Right cardiac atrium (tissue), 5 donors: Measurements from ENCODE around the gene SDCCAG8. TPM values are rescaled to one million over a fixed set of nuclear protein-coding genes. Genes with fewer than 3 reads are reported as not detected.

ENCODE experiments used
- ATAC-seq, 2 donors: fragments of 200-7000 bp; cut with Tn5 transposase; one replicate each; pipeline versions ENCODE4 v1.8.0 to v1.9.1; 2020; ENCODE audit warnings: moderate library complexity in 2 of 2, mild to moderate bottlenecking in 1 of 2
- DNase-seq, 3 donors: peaks; one replicate each; pipeline ENCODE4 v3.0.0-alpha.2; 2020
- H3K27ac ChIP-seq: one replicate; pipeline ENCODE4 v1.5.1; 2013; ENCODE audit warnings: mild to moderate bottlenecking, low read length, control low read depth, moderate library complexity
- H3K27me3 ChIP-seq: one replicate; pipeline ENCODE4 v1.6.1; 2013; ENCODE audit not compliant: control insufficient read depth, insufficient read depth
- H3K4me1 ChIP-seq: one replicate; pipeline ENCODE4 v1.6.1; 2013; ENCODE audit warnings: low read length; ENCODE audit not compliant: control insufficient read depth, insufficient read depth
- H3K4me3 ChIP-seq: one replicate; pipeline ENCODE4 v1.5.1; 2013; ENCODE audit warnings: low read length, control low read depth
- H3K9me3 ChIP-seq: one replicate; pipeline ENCODE4 v1.6.1; 2013; ENCODE audit warnings: low read length; ENCODE audit not compliant: control insufficient read depth
- WGBS: extraction: QIAGEN DNeasy Blood & Tissue Kit; methylation state at CpG from one replicate; pipeline ENCODE4 v1.1.7; 2013; 5-methylcytosine and 5-hydroxymethylcytosine counted together
- intact Hi-C, 4 donors: fragments of 100-400 bp; cut with DNase I; formaldehyde crosslinking; loops; one replicate each; pipeline versions ENCODE4 v1.11.0 to v1.14.0; 2022 to 2023
- polyA plus RNA-seq: library from polyadenylated mRNA; stranded (reverse); fragments of 200-250 nt; gene quantifications from one replicate; pipeline ENCODE4 v1.2.3, GENCODE V29; 2013
- total RNA-seq, 4 donors: library from RNA; stranded (reverse); fragmentation: NEBNext Ultra II Directional; extraction: Animal tissue kit (Norgen Biotek cat#: 25700); gene quantifications; one replicate each; pipeline ENCODE4 v1.2.1, GENCODE V29; 2021
- donor health status: healthy with polysubstance abuse.
- donor health status: DM: no; HTN: yes; CAD: no.
- donor health status: DM: no; HTN: no; CAD: no.
- donor health status: DM: no; HTN: yes; CAD: no; lungs with severe emphysema.
- donor health status: DM: yes; HTN: yes; CAD: no.

Gene SDCCAG8
- total and polyA plus RNA-seq, 5 donors = 16.9 to 31.7 (median 26.6) TPM

DNA sequence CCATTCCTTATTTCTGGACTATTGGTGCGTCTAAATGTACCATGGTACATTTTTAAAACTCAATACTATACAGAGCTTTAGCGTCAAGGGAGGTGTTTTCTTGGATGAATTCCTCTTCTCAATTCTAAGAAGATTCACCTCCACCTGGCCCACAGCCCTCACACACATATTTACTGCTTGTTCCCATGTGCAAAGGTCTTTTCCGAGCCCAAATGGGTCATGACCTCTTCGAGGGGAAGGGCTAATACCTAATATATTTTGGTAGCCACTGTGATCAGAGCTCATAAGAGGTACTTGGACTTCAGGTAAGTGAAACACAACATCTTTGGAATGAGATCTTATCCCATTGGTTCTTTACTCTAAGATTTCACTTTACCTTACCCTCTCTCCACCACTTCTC is 205.9 kb downstream of the SDCCAG8 start:
- intact Hi-C loops = no loop called here
- Histone ChIP-seq H3K27ac (no peak overlapping the region), H3K27me3 (no peaks in the 10 kb centered on the region), H3K4me3 (no peak overlapping the region), H3K9me3 (no peaks in the 10 kb centered on the region), H3K4me1 (peaks cover 2% of the 10 kb centered on the region)
- ATAC-seq (no peak), DNase-seq (no peak)
- WGBS = 97% methylated on average over 4 of the region's 4 CpGs

GRCh38 chr1:243462929-243463697 is 207.3 kb downstream of the SDCCAG8 start:
- no peaks in the 10 kb centered on the region for H3K27me3 ChIP-seq
- no peak overlapping the region for H3K27ac ChIP-seq
- WGBS = 93% methylated on average over 1 of the region's 1 CpG
- no peaks in the 10 kb centered on the region for H3K9me3 ChIP-seq
- intact Hi-C loops = no loop called here
- DNase-seq (no peak), ATAC-seq (no peak)
- peaks cover 2% of the 10 kb centered on the region for H3K4me1 ChIP-seq
- no peak overlapping the region for H3K4me3 ChIP-seq

GRCh38 chr1:243465081-243465480 is 209.2 kb downstream of the SDCCAG8 start:
- peaks cover 2% of the 10 kb centered on the region for H3K4me1 ChIP-seq
- ATAC-seq (no peak), DNase-seq (no peak)
- no peak overlapping the region for H3K27ac ChIP-seq
- no peaks in the 10 kb centered on the region for H3K9me3 ChIP-seq
- H3K27me3 ChIP-seq = no peaks in the 10 kb centered on the region
- WGBS = 96% methylated on average over 5 of the region's 5 CpGs
- no peak overlapping the region for H3K4me3 ChIP-seq
- intact Hi-C loops = no loop called here

- DNase-seq (no peak), ATAC-seq (no peak)
- Histone ChIP-seq H3K27ac (no peak overlapping the region), H3K4me1 (peaks cover 2% of the 10 kb centered on the region), H3K9me3 (no peaks in the 10 kb centered on the region), H3K27me3 (no peaks in the 10 kb centered on the region), H3K4me3 (no peak overlapping the region)
- 83% methylated on average over 5 of the region's 5 CpGs for WGBS
- intact Hi-C loops = no loop called here
These were observed 209.9 kb downstream of the SDCCAG8 start for GRCh38 chr1:243465738-243466137.

DNA sequence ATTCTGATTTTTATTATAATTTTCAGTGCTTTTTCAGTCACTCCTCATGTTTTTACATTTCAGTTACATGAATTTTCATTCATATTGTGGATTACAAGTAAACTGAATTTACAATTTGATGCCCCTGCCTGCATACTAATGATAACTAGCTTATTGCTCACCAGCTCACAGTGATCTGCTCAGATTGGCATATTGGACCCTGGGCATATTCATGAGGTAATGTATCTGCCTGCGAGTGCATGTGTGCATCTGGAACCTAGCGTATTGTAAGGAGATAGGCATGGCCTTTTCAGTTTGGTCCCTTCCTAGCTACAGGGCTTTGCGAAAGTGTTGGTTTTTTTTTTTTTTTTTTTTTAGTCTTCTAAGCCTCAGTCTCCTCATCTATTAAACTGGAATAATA is 213.7 kb downstream of the SDCCAG8 start:
- no peak for ATAC-seq
- Histone ChIP-seq H3K9me3 (no peaks in the 10 kb centered on the region), H3K27me3 (no peaks in the 10 kb centered on the region), H3K27ac (no peak overlapping the region), H3K4me3 (no peak overlapping the region), H3K4me1 (peaks cover 3% of the 10 kb centered on the region)
- 93% methylated on average over 3 of the region's 3 CpGs for WGBS
- DNase-seq = no peak
- intact Hi-C loops = no loop called here

DNA sequence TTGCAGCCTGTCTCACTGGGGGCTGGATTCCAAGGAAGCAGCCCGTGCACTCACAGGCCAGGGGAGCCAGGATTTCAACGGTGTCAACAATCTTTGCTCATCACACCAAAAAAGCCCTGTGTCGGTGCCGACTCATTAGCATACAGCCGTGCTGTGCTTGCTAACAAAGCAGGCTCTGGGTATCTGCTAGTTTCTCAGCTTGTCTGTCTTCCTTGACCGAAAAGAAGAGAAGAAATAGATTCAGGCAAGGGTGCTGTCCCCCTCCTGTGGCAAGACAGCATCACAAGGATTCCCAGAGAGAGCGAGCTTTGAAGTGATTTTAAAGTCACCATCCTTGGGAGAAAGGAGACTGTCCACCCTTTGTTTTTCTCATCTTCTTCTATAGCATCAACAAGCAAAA is 214.7 kb downstream of the SDCCAG8 start:
- no peaks in the 10 kb centered on the region for H3K27me3 ChIP-seq
- no peaks in the 10 kb centered on the region for H3K9me3 ChIP-seq
- DNase-seq (no peak), ATAC-seq (no peak)
- 83% methylated on average over 7 of the region's 7 CpGs for WGBS
- H3K27ac ChIP-seq = no peak overlapping the region
- no peak overlapping the region for H3K4me3 ChIP-seq
- intact Hi-C loops = no loop called here
- peaks cover 3% of the 10 kb centered on the region for H3K4me1 ChIP-seq

- H3K9me3 ChIP-seq = no peaks in the 10 kb centered on the region
- no peaks in the 10 kb centered on the region for H3K27me3 ChIP-seq
- no peak for DNase-seq
- no peak overlapping the region for H3K27ac ChIP-seq
- peaks cover 3% of the 10 kb centered on the region for H3K4me1 ChIP-seq
- H3K4me3 ChIP-seq = no peak overlapping the region
- WGBS = 85% methylated on average over 17 of the region's 17 CpGs
- ATAC-seq = no peak
- intact Hi-C loops = no loop called here
These were observed 215.3 kb downstream of the SDCCAG8 start for GRCh38 chr1:243471026-243471685.

DNA sequence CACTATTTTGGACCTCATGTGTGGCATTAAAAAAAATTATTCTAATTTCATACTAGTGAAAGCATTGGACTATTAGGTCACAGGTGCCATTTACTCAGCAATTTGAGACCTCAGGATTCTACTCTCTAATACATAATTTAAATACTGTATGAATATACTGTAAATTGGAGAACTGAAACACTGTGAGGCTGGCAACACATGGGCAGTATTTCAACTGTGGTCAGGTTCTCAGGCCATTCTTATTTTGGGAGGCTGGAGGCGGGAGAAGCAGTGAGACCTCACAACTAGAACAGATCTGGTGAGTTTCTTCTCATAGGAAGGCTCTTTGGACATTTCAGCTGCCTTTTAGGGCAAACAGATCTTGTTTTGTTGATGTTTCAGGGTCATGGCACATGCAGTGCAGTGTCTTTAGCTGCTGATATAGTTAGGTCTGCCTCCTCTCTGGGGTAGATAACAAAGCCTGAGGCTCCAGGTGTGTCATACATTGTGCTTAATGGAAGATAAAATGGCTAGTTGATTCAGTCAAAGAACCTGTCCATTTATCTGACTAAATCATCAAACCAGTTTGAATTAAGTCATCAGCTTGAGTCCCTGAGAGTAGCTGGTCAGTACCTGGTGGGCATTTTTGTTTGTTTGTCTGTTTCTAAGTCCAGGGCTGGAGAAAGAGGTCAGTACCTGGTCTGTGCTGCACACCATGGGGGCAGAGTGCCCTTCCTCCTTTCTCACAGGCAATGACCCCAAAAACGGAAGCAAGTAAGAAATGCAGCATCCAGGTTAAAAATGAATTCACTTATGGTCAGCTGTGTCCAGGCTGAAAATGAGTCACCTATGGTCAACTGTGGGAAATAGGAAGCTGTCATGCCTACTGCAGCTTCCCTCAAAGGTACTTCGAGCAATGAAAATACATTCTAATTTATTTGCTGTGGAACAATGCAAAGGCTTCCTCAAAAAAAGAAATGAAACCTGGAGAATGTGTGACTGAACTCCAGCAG is 216.2 kb downstream of the SDCCAG8 start:
- Histone ChIP-seq H3K4me3 (no peak overlapping the region), H3K27ac (no peak overlapping the region), H3K4me1 (peaks cover 3% of the 10 kb centered on the region), H3K9me3 (no peaks in the 10 kb centered on the region), H3K27me3 (no peaks in the 10 kb centered on the region)
- WGBS = 69% methylated on average over 3 of the region's 3 CpGs
- no peak for ATAC-seq
- DNase-seq = no peak
- intact Hi-C loops = no loop called here

- Histone ChIP-seq H3K27me3 (no peaks in the 10 kb centered on the region), H3K4me1 (peaks cover 3% of the 10 kb centered on the region), H3K9me3 (no peaks in the 10 kb centered on the region), H3K4me3 (peak overlapping the region; percentile 73), H3K27ac (no peak overlapping the region)
- DNase-seq (no peak), ATAC-seq (peak in 1 of 2 donors; percentile 30)
- intact Hi-C loops = no loop called here
- WGBS = 25% methylated on average over 12 of the region's 12 CpGs
These were observed 217.6 kb downstream of the SDCCAG8 start for GRCh38 chr1:243473227-243474135.

- Histone ChIP-seq H3K9me3 (no peaks in the 10 kb centered on the region), H3K4me1 (peaks cover 3% of the 10 kb centered on the region), H3K27me3 (no peaks in the 10 kb centered on the region), H3K27ac (no peak overlapping the region), H3K4me3 (no peak overlapping the region)
- 79% methylated on average over 55 of the region's 55 CpGs for WGBS
- peak in 2 of 3 donors; percentile 56 to 63 for DNase-seq
- ATAC-seq = peak in 1 of 2 donors; percentile 24
- intact Hi-C loops = no loop called here
These were observed 218.5 kb downstream of the SDCCAG8 start for GRCh38 chr1:243474136-243474881.
